Stimulated activated CD4-positive, alpha-beta T cell treated with anti-CD3 and anti-CD28 coated beads, TNF-alpha, amount 100 ng/mL, for 48 hours (primary cell): ENCODE results near the gene MYBPH.

Experiments used
- DNase-seq, 3 donors: peaks; one replicate each; pipeline ENCODE4 v3.0.0-alpha.2; 2020; ENCODE audit warnings: low read depth in 3 of 3

The MYBPH gene

DNA sequence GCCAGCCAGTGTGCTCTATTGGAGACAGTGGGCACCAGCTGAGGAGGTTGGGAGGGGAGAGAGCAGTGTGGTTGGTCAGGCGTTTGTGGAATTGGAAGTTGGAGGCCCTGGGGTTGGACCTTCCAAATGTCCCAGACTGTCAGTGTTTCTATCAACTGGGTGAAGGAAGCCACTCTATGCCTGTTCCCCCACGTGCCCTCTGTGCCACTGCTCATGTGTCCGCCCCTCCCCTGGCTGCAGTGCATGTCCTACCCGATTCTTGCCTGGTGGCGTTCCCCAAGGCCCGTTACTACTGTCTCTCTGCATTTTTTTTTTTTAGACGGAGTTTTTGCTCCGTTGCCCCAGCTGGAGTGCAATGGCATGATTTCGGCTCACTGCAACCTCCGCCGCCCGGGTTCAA is 27.0 kb downstream of the MYBPH start:
- no peak for DNase-seq

DNA sequence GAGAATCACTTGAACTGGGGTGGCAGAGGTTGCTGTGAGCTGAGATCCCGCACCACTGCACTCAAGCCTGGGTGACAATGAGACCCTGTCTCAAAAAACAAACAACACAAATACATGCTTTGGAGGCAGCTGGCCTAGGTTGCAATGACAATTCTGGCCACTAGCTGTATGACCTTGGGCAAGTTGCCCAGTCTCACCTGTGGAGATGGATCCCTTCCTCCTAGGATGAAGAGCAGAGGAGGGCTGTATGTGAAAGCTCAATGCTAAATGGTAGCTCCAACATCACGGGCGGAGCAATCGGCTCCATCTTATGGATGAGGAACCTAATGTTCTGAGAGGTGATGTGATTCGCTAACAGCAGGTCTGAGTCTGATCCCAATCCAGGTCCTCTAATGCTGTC is 27.5 kb downstream of the MYBPH start:
- no peak for DNase-seq

DNA sequence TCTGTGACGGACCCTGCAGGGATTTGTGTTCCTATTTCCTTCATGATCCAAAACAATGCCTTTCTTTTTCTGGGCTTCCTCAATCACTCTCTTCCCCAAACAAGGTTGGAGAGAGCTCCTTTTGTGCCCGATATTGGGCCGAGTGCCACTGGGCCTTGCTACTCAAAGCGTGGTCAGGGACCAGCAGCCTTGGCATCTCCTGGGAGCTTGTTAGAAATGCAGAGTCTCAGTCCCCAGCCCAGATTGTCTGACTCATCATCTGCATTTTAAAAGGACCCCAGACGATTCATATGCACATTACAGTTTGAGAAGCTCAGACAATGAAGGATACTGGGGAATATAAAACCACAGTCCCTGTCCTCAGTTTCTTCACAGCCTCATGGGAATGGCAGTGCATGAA is 28.2 kb downstream of the MYBPH start:
- DNase-seq: no peak

DNA sequence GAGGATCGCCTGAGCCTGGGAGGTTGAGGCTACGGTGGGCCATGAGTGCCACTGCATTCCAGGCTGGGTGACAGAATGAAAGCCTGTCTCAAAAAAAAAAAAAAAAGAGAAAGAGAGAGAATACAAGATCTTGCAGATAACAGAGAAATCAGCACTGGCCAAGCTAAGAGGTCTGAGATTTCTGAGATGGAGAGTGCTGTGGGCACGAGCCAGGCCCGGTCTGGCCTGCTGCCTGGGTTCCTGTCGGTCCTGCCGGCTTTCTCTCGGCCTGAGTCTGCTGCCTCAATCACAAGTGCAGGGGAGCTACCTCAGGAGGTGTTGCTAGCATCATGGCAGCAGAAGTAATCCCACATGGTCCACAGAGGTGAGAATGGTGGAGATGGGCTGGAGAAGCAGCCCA is 29.1 kb downstream of the MYBPH start:
- DNase-seq: no peak

DNA sequence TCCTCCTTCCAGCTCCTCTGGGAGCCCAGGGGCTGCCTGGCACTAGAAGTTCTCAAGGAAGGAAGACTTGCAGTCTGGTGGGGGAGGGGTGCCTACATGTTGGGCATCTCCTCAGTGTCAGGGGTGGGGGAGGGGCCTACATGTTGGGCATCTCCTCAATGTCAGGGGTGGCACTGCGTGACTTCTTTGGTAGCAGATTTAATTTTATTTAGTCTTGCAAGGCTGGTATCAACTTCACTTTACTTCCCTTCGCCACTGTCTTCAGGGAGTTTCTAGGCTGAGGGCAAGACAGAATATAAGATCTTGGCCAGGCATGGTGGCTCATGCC is 29.6 kb downstream of the MYBPH start:
- DNase-seq: no peak

GRCh38 chr1:203145321-203146041 is 30.1 kb downstream of the MYBPH start:
- no peak for DNase-seq

- no peak for DNase-seq
Measured at GRCh38 chr1:203144661-203145060, 31.0 kb downstream of the MYBPH start.

GRCh38 chr1:203143641-203144040 is 32.0 kb downstream of the MYBPH start:
- no peak for DNase-seq

DNA sequence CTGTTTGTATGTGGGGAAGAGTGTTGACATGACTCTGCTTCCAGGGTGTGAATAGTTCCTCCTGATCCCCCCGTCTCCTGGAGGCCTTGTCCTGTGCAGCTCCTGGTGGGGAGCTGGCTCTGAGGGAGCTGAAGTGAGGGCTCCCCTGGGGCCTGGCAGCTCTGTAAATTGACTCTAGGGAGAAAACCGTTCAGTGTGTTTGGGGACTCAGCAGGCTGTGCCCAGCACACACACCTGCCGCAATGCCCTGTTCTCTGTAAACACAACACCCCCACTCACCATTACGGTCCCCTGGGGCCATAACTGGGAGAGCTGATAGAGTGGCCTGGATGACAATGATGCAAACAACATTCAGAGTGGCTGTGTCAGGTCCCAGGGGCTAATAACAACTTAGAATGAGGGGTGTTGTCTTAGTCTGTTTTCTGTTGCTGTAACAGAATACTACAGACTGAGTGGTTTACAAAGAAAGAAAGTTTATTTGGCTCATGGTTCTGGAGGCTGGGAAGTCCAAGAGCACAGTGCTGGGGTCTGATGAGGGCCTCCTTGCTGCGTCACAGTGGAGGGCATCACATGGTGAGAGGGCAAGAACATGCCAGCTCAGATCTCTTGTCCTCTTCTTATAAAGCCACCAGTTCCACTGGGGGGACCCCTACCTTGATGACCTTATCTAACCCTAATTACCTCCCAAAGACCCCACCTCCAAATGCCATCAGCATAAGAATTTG is 32.8 kb downstream of the MYBPH start:
- DNase-seq: no peak

- DNase-seq: no peak
Measured at GRCh38 chr1:203142124-203142523, 33.5 kb downstream of the MYBPH start.

GRCh38 chr1:203140743-203141520 is 34.7 kb downstream of the MYBPH start:
- no peak for DNase-seq

GRCh38 chr1:203139976-203140475 is 35.6 kb downstream of the MYBPH start:
- no peak for DNase-seq

- no peak for DNase-seq
Measured at GRCh38 chr1:203138066-203138465, 37.6 kb downstream of the MYBPH start.

GRCh38 chr1:203137324-203137723 is 38.3 kb downstream of the MYBPH start:
- DNase-seq: no peak

DNA sequence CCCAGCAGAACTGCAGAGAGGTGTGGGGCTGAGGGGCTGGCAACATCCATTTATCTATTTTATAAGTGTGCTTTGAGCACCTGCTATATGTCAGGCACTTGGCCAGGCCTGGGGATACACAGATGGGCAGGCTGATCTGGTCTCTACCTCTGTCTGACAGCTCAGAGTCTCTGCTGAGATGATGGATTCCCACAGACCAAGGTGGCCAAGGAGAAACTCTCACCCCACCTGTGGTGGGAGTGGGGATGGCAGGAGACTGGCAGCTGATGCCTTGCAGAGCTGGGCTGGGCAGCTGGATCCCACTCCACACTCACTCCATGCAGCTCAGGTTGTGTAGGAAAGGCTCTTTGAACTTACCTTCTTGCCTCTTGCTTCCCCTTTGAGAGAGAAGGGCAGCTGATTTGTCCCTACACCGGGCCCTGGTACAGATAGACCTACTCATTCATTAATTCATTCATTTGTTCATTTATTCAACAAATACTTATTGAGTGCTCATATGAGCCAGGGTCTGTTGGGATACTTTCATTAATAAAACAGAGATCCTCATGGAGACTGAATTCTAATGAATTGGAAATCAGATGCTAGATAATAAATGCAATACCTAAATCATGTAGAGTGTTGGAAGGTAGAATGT is 39.1 kb downstream of the MYBPH start:
- DNase-seq: no peak

GRCh38 chr1:203135636-203136305 is 39.9 kb downstream of the MYBPH start:
- no peak for DNase-seq

- no peak for DNase-seq
Measured at GRCh38 chr1:203133970-203134725, 41.5 kb downstream of the MYBPH start.

- DNase-seq: no peak
Measured at GRCh38 chr1:203131548-203132200, 44.0 kb downstream of the MYBPH start.

GRCh38 chr1:203130358-203130985 is 45.2 kb downstream of the MYBPH start:
- DNase-seq: no peak
